K562 (cell line): Measurements from ENCODE around the gene ZNHIT3.

Source experiments
- ATF3 ChIP-seq, 2 experiments: fragments of 450-650 bp in 1 of 2; sonication (generic) in 1 of 2; formaldehyde crosslinking in 1 of 2; IDR thresholded peaks in 1 of 2; conservative IDR thresholded peaks in 1 of 2; 2 replicates each; pipeline versions ENCODE4 v1.6.1 to v1.8.1; 2016 to 2023; ENCODE audit warnings: mild to moderate bottlenecking in 2 of 2, moderate library complexity in 2 of 2, inconsistent platforms in 1 of 2, missing genetic modification reagents in 1 of 2
- CHD1 ChIP-seq: fragments of 200-600 bp; sonication (generic); IDR thresholded peaks from one replicate; pipeline ENCODE4 v1.6.1; 2012; ENCODE audit warnings: mild to moderate bottlenecking, moderate library complexity, low read length, inconsistent platforms
- EZH2 ChIP-seq: IDR thresholded peaks from 2 replicates; pipeline ENCODE4 v1.6.1; 2012; ENCODE audit warnings: low read depth, mild to moderate bottlenecking, inconsistent platforms, low read length, borderline replicate concordance
- GABPA ChIP-seq: fragments of 200-800 bp; sonication (Bioruptor generic); conservative IDR thresholded peaks from 2 replicates; pipeline ENCODE4 v1.6.1; 2016; ENCODE audit warnings: low read depth, missing genetic modification characterization, missing compliant biosample characterization
- JUND ChIP-seq, 2 experiments: IDR thresholded peaks; 2 replicates in 1 of 2; 3 replicates in 1 of 2; pipeline ENCODE4 v1.6.1; 2011; ENCODE audit warnings: borderline replicate concordance in 2 of 2, low read depth in 2 of 2, low read length in 2 of 2, improper control_type of control experiment in 1 of 2, missing biosample characterization in 1 of 2, missing genetic modification characterization in 1 of 2, missing genetic modification reagents in 1 of 2
- MBD2 ChIP-seq: sonication (generic); IDR thresholded peaks from 2 replicates; pipeline ENCODE4 v1.6.1; 2016; ENCODE audit warnings: low read depth, borderline replicate concordance
- POLR2A ChIP-seq: fragments of 450-650 bp; conservative IDR thresholded peaks from 2 replicates; pipeline ENCODE4 v1.6.1; 2016
- RB1 ChIP-seq: fragments of 450-650 bp; IDR thresholded peaks from 2 replicates; pipeline ENCODE4 v1.6.1; 2017; ENCODE audit warnings: low read depth, mild to moderate bottlenecking
- SIN3A ChIP-seq, 2 experiments: fragments of 150-350 bp in 1 of 2; IDR thresholded peaks; 2 replicates each; pipeline ENCODE4 v1.6.1; 2011 to 2016; ENCODE audit warnings: borderline replicate concordance in 2 of 2, low read depth in 2 of 2, low read length in 2 of 2, mild to moderate bottlenecking in 2 of 2, moderate library complexity in 2 of 2; ENCODE audit not compliant: control insufficient read depth in 1 of 2
- SP1 ChIP-seq: sonication (generic); formaldehyde crosslinking; IDR thresholded peaks from 2 replicates; pipeline ENCODE4 v1.8.1; 2022; ENCODE audit warnings: mild to moderate bottlenecking, missing genetic modification reagents
- TCF7 ChIP-seq: sonication (generic); IDR thresholded peaks from 2 replicates; pipeline ENCODE4 v1.6.1; 2016; ENCODE audit warnings: antibody characterized with exemption, borderline replicate concordance
- TEAD4 ChIP-seq, 2 experiments: sonication (generic) in 1 of 2; formaldehyde crosslinking in 1 of 2; IDR thresholded peaks; 2 replicates each; pipeline versions ENCODE4 v1.6.1 to v1.8.0; 2012 to 2022; ENCODE audit warnings: borderline replicate concordance in 1 of 2, inconsistent platforms in 1 of 2, low read length in 1 of 2, mild to moderate bottlenecking in 1 of 2, missing genetic modification reagents in 1 of 2
- ZNF165 ChIP-seq: fragments of 250-450 bp; sonication (Bioruptor Pico); IDR thresholded peaks from 2 replicates; pipeline ENCODE4 v1.4.0; 2020; ENCODE audit warnings: borderline replicate concordance
- ZNF24 ChIP-seq: fragments of 450-650 bp; IDR thresholded peaks from 2 replicates; pipeline ENCODE4 v1.6.1; 2016

- TF ChIP-seq SP1 (CRISPR knock-in tag) (no peak), ZNF165 (CRISPR knock-in tag) (no peak), POLR2A (no peak), MBD2 (no peak), RB1 (no peak), ZNF24 (no peak), JUND (IDR thresholded peaks at IDR 0.05; ENCODE audit: borderline replicate concordance, low read depth, low read length) (no peak), JUND (tag; IDR thresholded peaks at IDR 0.05; ENCODE audit: borderline replicate concordance, low read depth, low read length) (no peak), EZH2 (no peak), TCF7 (no peak), TEAD4 (IDR thresholded peaks at IDR 0.05; ENCODE audit: low read length) (no peak), TEAD4 (CRISPR knock-in tag; IDR thresholded peaks at IDR 0.05; ENCODE audit: borderline replicate concordance) (no peak), SIN3A (IDR thresholded peaks at IDR 0.05; ENCODE audit: borderline replicate concordance in 2 of 2, control insufficient read depth in 1 of 2, low read depth in 2 of 2, low read length in 2 of 2) (no peak), GABPA (tag) (no peak), CHD1 (no peak), ATF3 (IDR thresholded peaks at IDR 0.05) (no peak), ATF3 (CRISPR knock-in tag; conservative IDR thresholded peaks at IDR 0.05) (no peak)
Observed at GRCh38 chr17:36460265-36460937, 26.1 kb upstream of the ZNHIT3 start.
